Nephron progenitor cell (in vitro differentiated cells): ENCODE measurements around the gene PERM1.
A peak's percentile ranks its signal among the peaks of the same experiment; 100 is the strongest.
"Not testable (repeated sequence)": the region's sequence is repeated elsewhere in the genome, so short reads cannot be mapped to it uniquely, and the experiment has no call there.

Experiments
- DNase-seq: peaks from one replicate; pipeline ENCODE4 v3.0.0; 2021
- H3K27ac Mint-ChIP-seq: 2 replicates; pipeline ENCODE4 v1.8.0; 2021; ENCODE audit warnings: mild to moderate bottlenecking, moderate library complexity, mixed read lengths
- H3K27me3 Mint-ChIP-seq: 2 replicates; pipeline ENCODE4 v1.8.0; 2021; ENCODE audit warnings: mild to moderate bottlenecking, low read depth, mixed read lengths; ENCODE audit not compliant: poor library complexity
- H3K36me3 Mint-ChIP-seq: 2 replicates; pipeline ENCODE4 v1.8.0; 2021; ENCODE audit warnings: low read depth, mixed read lengths
- H3K4me1 Mint-ChIP-seq: 2 replicates; pipeline ENCODE4 v1.8.0; 2021; ENCODE audit warnings: mixed read lengths
- H3K4me3 Mint-ChIP-seq: 2 replicates; pipeline ENCODE4 v1.8.0; 2021; ENCODE audit warnings: mild to moderate bottlenecking, moderate library complexity, mixed read lengths
- H3K9me3 Mint-ChIP-seq: 2 replicates; pipeline ENCODE4 v1.8.0; 2021; ENCODE audit warnings: mild to moderate bottlenecking, moderate library complexity, mixed read lengths
- CTCF ChIP-seq: fragments of 200-600 bp; sonication (generic); IDR thresholded peaks from 2 replicates; pipeline ENCODE4 v1.5.0; 2021; ENCODE audit warnings: antibody characterized with exemption

Gene PERM1

DNA sequence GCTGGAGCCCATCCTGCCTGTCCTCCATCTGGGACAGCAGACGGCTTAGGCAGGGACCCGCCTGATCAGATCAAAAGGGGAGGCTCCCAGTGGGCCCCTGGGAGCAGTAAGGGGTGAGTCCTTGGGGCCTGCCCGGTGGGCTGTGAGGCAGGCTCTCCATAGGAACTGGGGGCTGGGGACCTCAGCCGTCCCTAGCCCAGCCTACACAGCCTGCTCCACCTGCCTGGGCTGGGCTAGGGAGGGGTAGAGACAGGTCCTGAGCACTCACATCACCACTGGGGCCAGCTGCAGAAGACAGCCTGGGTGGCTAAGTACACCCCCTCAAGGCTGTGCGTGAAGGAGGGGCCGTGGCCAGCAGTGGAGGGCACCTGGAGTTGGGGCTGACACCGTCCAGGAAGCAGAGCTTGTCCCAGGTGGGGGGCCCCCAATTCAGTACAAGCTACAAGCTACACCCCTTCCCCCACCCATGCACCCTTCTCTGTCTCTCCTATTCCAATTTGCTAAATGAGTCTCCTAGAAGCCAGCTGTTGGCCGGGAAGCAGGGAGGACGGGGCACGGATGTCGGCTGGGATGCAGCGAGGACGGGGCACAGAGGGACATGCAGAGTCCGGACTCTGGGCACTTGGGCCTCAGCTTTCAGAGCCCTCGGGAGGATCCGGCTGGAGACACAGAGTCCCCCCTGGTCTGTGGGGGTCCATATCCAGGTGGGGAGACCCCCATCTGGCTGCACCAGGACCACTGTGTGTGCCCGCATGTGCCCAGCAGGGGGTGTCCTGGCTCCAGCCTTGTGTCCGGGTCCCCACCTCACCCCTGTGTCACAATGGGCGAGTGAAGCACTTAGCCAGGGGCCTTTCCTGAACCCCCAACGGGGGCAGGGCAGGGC, 33.1 kb upstream of the PERM1 start:
- H3K27me3 Mint-ChIP-seq = peaks cover 9% of the 10 kb centered on the region
- peaks cover 34% of the 10 kb centered on the region for H3K4me1 Mint-ChIP-seq
- H3K36me3 Mint-ChIP-seq = peaks cover 8% of the 10 kb centered on the region
- no peak for DNase-seq
- peak overlapping the region; percentile 85 for H3K27ac Mint-ChIP-seq
- H3K4me3 Mint-ChIP-seq = peak overlapping the region; percentile 83
- peaks cover 7% of the 10 kb centered on the region for H3K9me3 Mint-ChIP-seq
- TF ChIP-seq CTCF = no peak

DNA sequence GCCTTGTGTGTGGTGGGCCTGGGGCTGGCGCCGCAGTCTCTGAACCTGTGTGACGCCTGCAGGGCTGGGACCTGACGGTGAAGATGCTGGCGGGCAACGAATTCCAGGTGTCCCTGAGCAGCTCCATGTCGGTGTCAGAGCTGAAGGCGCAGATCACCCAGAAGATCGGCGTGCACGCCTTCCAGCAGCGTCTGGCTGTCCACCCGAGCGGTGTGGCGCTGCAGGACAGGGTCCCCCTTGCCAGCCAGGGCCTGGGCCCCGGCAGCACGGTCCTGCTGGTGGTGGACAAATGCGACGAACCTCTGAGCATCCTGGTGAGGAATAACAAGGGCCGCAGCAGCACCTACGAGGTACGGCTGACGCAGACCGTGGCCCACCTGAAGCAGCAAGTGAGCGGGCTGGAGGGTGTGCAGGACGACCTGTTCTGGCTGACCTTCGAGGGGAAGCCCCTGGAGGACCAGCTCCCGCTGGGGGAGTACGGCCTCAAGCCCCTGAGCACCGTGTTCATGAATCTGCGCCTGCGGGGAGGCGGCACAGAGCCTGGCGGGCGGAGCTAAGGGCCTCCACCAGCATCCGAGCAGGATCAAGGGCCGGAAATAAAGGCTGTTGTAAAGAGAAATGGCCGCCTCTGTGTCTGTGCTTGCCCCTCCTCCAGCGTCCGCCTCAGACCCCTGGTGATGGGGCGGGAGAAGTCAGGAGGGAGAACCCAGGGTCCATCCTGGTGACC, 32.2 kb upstream of the PERM1 start:
- Mint-ChIP-seq H3K9me3 (peaks cover 8% of the 10 kb centered on the region), H3K27me3 (peaks cover 9% of the 10 kb centered on the region), H3K27ac (peak overlapping the region; percentile 90), H3K36me3 (peaks cover 10% of the 10 kb centered on the region), H3K4me3 (peak overlapping the region; percentile 83), H3K4me1 (peaks cover 34% of the 10 kb centered on the region)
- no peak for DNase-seq
- TF ChIP-seq CTCF = no peak

DNA sequence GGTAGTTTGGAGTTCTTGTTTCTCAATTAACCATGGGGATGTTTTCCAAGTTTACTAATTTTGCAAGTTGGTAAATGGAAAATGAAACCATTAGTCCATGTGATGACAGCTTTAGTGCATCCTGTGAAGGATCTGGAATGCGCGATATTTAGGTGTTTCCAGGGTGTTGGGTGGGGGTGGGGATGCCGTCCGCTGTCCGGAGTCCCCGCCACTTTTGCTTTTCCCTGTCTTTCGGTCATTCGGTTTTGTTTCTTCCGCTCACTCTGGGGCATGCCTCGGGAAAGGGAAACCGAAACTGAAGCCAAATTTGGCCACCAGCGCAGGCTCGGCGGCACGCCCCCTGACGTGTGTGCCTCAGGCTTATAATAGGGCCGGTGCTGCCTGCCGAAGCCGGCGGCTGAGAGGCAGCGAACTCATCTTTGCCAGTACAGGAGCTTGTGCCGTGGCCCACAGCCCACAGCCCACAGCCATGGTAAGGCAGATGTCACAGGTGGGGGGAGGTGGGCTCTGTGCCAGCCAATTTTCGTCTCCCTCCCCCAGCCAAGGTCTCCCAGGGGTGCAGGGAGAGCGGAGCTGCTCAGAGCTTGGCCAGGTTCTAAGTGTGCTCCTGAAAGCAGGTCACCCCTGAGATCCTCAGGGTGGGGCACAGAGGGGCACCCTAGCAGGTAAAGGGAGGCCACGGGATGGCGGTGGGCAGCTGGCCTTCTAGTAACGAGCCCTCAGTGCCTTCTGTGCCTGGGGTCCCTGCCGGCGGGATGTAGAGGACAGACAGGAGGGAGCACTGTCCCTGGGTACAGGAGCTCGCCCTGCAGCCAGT, 31.4 kb upstream of the PERM1 start, which contains the start of gene ISG15:
ISG15 (plus strand) TSS at position 393 of the 817 bp plus-strand sequence; CDS start at position 470, 77 bp downstream.
- peaks cover 36% of the 10 kb centered on the region for H3K4me1 Mint-ChIP-seq
- H3K9me3 Mint-ChIP-seq = peaks cover 10% of the 10 kb centered on the region
- H3K27ac Mint-ChIP-seq = peak within 1 kb of the TSS; percentile 90
- H3K27me3 Mint-ChIP-seq = peaks cover 9% of the 10 kb centered on the region
- H3K36me3 Mint-ChIP-seq = peaks cover 14% of the 10 kb centered on the region
- H3K4me3 Mint-ChIP-seq = peak within 1 kb of the TSS; percentile 83
- peak; percentile 71 for DNase-seq
- no peak for TF ChIP-seq CTCF

DNA sequence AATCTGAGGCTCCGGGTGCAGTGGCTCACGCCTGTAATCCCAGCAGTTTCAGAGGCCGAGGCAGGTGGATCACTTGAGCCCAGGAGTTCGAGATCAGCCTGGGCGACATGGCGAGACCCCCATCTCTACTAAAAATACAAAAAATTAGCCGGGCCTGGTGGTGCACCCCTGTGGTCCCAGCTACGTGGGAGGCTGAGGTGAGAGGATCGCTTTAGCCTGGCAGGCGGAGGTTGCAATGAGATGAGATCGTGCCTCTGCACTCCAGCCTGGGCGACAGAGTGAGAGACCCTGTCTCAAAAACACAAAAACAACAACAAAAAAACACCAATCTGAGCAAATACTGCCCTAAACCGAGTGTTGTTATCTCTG, 30.8 kb upstream of the PERM1 start:
- H3K36me3 Mint-ChIP-seq = peaks cover 19% of the 10 kb centered on the region
- not testable (repeated sequence) for DNase-seq, H3K27ac Mint-ChIP-seq, H3K27me3 Mint-ChIP-seq
- H3K9me3 Mint-ChIP-seq = peaks cover 10% of the 10 kb centered on the region
- H3K4me3 Mint-ChIP-seq = peak overlapping the region; percentile 83
- H3K4me1 Mint-ChIP-seq = peaks cover 40% of the 10 kb centered on the region

- Mint-ChIP-seq H3K9me3 (peaks cover 12% of the 10 kb centered on the region), H3K4me3 (no peak overlapping the region), H3K27me3 (peaks cover 9% of the 10 kb centered on the region), H3K4me1 (peaks cover 39% of the 10 kb centered on the region), H3K36me3 (peaks cover 16% of the 10 kb centered on the region), H3K27ac (no peak overlapping the region)
- no peak for TF ChIP-seq CTCF
- no peak for DNase-seq
These were observed 29.6 kb upstream of the PERM1 start for GRCh38 chr1:1011396-1011949.

- H3K27ac Mint-ChIP-seq, H3K27me3 Mint-ChIP-seq, H3K4me3 Mint-ChIP-seq, DNase-seq: not testable (repeated sequence)
- H3K9me3 Mint-ChIP-seq = peaks cover 13% of the 10 kb centered on the region
- peaks cover 16% of the 10 kb centered on the region for H3K36me3 Mint-ChIP-seq
- H3K4me1 Mint-ChIP-seq = peaks cover 49% of the 10 kb centered on the region
These were observed 28.2 kb upstream of the PERM1 start for GRCh38 chr1:1010131-1010530.
